Stimulated activated CD8-positive, alpha-beta memory T cell treated with anti-CD3 and anti-CD28 coated beads, Interleukin-15, amount 100 ng/mL, for 1 hour (primary cell): Measurements from ENCODE around the gene NTMT1.
A peak's percentile ranks its signal among the peaks of the same experiment; 100 is the strongest.
"Not testable (repeated sequence)": the region's sequence is repeated elsewhere in the genome, so short reads cannot be mapped to it uniquely, and the experiment has no call there.

Experiments used
- DNase-seq: peaks from one replicate; pipeline ENCODE4 v3.0.0-alpha.2; 2020; ENCODE audit warnings: low read depth

NTMT1 gene

DNA sequence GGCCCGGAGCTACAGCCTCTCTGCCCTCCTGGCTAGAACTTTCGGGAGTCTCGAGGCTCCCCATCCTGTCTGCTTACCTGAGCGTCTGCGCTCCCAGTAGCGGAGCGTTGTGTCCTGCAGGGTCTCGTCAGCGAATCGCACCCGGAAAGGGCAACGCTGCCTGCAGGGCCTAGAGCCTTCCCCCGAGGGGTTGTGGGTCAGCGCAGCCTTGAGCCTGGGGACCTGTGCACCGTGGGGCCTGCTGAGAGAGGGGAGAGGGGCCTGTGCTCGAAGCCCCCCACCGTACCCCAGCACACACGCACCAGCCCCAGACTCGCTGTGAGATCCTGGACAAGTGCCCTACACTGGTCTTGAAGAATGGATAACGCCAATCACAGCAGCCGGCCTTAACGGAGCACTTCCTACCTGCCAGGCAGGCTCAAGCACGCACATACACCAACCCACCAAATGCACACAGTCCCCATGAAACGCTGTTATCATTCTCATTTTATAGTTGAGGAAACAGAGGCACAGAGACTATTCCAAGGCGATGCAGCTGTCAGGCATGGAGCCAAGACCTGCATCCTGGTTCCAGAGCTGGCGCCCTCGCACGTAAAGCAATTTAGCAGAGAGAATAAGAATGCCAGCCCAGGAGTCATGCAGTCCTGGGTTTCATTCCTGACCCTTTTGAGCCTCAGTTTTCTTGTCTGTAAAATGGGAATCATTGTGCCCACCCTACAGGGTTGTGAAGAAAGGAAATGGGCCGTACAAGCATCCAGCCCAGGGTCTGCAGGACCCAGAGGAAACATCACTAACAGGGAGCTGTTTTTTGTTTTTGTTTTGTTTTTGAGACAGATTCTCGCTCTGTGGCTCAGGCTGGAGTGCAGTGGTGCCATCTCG lies 10.3 kb upstream of the NTMT1 start:
- DNase-seq = no peak

DNA sequence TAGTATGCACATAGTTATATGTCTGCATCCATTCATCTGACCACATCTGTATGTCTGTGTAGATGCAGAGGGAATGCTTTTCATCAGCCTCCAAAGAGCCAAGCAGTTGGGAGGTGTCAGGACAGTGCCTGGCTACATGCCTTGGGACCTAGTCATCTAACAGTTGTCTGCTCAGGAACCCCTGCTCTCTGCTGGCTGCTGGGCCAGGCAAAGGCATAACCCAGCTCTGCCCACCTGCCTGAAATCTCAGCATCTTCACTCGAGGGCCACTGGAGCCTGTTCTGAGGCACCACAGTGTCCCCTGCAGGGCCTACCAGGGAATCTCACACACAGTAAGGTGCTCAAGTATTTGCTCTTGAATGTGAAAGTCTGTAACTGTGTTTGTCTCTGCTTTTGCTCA lies 8.8 kb upstream of the NTMT1 start:
- DNase-seq = no peak

DNA sequence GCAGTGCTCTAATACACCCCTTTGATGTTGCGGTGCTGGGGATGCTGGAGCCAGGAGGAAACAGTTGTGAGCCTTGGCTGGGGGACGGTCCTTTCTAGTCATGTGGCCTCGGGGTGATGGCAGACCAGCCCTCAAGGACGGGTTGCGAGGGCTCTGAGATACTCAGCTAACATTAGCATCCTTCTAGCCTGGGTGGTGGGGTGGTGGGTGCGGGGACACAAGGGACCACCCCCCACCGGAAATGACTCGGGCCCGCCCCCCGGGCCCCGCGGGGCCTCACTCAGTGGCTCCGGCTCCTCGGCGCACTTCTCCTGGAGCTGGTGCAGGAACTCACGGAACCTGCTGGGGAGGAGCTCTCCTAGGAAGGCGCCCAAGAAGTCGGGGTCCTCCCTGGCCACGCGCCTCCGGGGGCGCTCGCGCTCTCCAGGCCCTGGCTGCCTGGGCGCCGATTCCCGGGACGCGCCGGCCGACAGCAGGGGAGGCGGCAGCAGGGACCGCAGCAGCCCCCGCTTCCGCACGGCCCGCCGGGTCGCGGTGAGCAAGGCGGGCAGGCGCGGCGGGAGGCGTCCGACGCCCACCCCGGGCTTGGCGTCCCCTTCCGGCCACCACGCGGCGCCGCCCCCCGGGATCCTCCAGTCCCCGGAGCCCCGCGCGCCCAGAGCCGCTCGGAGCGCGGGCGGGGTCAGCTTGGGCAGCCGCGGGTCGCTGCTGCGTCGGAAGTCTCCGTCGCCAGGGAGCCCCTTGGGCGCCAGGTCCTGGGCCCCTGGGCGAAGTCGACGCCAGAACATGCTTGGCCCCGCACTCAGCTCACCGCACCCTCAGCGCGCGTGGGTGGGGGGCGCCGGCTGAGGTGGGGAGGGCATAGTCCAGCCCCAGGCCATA lies 5.9 kb upstream of the NTMT1 start:
- DNase-seq = no peak

DNA sequence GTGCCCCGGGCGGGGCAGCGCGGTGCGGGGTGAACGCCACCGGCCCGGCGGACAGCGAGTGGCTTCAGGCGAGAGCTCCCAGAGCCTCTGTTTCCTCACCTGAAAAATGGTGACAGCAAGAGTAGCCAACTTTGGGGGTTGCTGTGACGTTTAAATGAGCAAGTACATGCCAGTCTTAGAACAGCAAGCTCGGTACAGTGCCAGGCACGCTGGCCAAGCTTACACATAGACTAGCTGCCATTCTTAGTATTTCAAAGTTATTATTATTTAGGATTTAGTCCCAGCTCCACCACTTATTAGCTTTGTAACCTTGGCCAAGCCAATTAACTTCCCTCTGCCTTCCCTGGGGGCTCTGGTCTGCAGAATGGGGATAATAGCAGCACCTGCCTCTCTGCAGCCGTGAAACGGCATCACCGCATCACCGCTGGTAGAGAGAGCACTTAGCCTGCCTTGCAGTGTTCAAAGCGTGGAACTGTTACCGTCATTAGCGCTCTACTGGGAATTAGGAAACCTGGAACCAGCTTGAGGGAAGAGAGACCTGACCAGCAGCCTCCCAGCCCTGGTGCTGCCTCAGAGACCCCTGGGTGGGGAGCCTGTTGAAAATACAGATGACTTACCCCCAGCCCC lies 5.2 kb upstream of the NTMT1 start, which contains the start of gene C9orf50:
C9orf50 (minus strand) TSS at position 433 of the 627 bp plus-strand sequence. CDS start 527 bp downstream, outside the sequence.
- DNase-seq = no peak

DNA sequence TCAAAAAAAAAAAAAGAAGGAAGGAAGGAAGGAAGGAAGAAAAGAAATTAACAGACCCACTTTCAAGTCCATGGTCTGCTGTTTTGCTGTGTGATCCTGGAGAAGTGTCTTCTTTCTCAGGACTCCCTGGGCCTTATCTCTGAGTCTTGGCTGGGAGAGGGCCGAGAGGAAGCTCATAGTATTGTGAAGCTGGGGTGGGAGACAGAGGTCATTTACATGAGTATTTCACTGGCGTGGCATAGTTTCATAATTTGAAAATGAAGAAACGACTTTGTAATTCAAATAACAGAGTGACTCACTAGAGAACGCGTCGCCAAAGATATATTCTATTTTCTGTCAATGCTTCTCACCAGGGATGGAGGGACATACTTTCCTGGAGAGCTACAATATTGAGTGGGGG lies 2.6 kb upstream of the NTMT1 start:
- no peak for DNase-seq

DNA sequence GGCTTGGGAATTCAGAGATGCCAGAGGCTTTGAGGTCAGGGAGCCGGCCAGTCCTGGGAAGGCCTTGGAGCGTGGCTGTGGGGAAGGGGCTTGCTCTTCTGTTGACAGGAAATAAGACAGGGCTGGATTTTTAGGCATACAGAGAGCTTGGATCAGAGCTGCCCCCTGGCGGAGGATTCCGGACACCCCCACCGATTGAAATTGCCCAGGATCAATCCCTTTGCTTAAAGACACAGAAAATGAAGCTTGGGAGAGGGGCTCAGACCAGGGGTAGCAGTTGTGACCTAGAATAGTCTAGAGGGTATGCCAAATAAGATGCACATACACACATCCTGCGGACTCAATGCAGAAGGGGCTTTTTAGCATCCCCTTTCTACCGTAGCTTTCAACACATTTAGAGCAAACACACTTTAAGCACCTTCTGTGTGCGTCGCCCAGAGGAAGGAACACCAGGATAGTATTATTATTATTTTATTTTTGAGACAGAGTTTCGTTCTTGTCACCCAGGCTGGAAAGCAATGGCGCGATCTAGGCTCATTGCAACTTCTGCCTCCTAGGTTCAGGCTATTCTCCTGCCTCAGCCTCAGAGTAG lies 1.7 kb upstream of the NTMT1 start:
- DNase-seq = peak; percentile 57

DNA sequence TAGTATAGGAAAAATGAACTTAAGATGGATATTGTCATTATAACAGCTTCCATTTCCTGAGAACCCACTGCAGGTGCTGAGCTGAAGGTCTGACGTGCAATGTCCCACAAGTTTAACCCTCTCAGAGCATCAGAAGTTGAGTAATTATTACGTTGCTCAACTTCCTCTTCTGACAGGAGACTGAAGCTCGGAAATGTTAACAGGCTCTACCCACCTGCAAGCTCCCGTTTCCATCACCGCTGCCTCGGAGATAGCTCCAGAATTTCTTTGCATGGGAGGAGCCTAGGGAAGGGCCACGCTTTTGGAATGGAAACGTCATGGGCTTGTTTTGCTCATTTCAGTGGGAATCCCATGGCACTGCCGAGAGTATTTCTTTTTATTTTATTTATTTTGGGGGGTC lies 1.0 kb upstream of the NTMT1 start:
- no peak for DNase-seq

DNA sequence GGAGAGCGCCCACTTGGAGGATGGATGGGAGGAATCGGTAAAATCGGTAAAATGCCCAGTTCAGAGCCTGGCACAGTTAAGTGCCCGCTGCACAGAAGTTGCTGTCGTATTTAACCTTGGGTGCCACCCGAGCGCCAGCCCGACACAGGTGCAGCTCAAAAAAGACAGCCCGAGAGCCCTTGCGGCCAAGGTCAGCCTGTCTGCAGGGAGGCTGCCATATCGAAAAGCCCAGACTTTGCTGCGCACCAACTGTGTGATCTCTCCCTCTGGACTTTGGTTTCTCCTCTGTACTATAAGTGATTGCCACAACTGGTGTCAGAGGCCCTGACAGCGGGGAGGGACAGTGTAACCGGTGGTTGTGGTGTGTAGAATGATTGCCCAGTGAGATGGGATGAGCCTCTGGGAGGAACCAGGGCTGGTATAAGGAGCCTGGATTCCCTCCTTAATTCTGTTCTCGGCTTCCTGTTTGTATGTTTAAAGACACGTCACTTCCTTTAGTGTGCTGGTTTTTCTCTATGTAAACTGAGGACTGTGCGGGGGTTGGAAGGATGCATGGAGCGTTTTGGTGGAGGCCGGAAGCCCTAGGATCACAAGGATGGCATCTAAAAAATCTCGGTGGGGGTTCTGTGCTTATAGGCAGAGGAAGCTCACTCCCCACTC lies 792 bp downstream of the NTMT1 start:
- DNase-seq = no peak

DNA sequence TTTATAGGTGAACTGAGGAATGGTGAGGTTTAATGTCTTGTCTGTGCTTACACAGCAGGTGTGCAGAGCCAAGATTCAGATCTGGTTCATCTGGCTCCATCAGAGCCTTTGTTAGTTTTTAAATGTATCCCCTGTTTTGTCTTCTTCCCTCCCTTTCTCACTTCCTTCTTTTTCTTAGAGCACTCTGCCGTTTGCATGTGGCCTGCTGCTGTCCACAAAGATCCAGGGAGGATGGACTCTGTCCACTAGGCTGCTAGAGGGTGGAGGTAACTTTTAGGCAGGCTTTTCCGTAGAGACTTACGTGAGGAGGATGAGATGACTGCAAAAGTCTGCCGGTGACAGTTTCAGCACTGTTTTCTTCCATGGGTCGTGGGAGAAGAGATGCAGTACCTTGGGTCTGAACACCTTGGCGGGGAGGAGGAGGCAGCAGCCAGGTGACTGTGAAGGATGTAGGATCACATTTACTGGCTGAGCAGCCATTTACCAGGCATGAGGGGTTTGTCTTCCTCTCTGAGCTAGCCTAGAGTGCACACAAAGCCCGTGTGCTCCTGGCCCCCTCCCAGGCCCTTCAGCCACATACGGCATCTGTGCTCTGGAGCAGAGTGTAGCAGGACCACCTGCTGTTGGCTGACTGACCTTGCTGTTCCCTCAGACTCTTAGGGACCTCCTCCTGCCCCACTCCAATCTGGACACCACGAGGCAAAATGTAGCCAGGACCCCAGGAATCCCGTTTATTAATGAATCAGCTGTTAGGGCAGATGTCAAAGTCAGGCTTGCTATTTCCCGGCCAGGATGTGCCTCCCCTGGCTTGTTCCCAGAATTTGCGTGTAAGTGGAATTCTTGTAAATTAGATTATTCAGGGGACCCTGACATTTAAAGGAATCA lies 1.8 kb downstream of the NTMT1 start:
- DNase-seq = no peak

DNA sequence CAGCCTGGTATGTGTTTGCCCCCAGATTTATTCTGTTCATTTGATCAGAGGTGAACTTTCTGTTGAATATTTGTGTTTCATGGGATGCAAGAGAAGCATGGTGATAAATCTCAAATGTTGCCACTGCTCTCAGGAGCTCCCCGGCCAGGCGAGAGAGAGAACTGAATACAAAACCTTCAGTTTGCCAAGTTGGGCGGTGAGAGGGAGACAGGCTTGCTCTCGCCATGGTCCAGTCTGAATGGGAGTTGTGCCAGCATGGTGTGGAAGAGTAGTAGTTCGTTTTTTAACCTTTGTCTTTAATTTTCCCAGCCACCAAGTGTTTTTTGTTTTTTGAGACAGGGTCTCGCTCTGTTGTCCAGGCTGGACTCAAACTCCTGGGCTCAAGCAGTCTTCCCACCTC lies 2.7 kb downstream of the NTMT1 start:
- no peak for DNase-seq

DNA sequence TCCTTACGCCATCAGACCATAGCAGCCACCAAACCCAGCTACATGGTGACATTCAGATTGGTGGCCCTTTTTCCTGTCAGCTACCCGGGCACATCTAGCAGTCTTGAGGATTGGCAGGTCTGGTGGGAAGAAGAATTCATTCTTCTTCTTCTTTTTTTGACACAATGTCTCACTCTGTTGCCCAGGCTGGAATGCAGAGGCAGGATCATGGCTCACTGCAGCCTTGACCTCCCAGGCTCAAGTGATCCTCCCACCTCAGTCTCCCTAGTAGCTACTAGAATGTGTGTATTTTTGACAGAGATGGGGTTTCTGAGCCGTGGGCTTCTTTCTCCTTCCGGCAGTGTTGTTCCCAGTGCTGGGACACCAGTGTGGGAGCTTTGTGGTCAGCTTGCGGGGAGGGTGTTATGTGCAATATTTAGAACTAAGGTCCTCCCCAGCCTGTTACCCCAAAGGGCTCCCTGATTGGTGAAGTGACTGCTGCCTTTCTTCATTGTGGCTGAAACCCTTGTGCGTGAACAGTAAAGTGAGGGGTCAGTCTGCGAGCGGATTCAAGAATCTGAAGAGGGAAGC lies 3.4 kb downstream of the NTMT1 start:
- no peak for DNase-seq

DNA sequence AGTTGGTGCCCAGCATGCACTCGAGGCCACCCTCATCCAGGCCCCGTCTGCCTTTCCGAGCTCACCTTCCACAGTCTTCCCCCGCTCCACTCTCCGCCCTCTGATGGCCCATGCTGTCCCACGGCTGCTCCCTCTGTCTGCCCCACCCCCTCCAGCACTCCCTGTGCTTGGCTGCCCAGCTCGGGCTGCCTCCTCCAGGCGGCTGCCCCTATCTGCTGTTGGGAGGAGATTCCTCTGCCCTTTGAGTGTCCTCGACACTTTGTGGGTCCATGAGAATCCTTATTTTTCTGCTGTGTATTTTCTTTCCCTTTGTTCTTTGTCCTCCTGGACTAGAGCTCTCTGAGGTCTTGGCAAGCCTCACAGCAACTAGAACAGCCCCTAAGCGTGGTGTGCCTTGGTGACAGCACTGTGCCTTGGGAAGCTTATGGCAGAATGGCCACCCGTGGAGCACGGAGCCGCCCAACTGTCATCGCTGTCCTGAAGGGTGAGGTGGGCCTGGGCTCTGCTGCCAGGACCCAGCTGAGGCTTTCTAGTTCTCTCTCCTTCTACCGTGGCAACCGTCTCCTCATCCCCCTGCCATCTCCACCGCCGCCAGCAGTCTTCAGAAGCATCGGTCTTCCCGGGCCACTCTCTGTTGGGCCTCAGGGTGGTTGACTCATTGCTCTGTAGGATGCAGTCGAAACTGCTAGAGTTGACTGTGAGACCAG lies 5.2 kb downstream of the NTMT1 start:
- no peak for DNase-seq

DNA sequence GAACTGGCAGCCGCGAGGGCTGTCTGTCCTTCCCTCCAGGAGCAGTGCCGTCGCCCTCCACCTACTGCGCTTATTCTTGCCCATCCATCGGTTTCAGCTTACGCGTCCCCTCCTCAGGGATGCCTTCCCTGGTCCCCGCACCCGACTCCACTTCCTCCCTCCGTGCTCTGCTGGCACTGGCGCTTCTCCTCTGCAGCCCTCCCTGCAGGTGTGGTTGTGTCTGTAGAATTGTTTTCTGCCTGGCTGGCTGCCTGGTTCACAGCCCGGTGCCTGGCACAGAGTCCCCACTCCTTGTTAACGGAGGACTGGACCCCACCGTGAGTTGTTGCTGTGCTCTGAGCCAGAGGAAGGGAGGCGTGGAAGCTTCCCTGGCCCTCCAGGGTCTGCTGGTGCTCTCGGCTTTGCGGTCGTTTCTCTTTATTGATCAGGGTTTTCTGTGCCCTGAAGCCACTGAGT lies 5.7 kb downstream of the NTMT1 start:
- no peak for DNase-seq

DNA sequence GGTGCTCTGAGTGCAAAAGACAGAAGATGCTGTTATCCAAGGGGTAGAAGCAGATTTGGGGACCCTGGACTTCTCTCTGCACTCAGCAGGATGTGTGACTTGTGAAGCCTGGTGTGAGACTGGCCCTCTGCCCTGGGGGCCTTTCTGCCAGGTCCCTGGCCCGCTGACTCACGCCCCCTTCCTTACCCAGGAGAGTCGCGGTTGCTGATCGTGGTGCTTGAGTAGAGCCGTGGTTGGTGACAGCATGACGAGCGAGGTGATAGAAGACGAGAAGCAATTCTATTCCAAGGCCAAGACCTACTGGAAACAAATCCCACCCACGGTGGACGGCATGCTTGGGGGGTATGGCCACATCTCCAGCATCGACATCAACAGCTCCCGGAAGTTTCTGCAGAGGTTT lies 6.5 kb downstream of the NTMT1 start:
- DNase-seq = no peak

DNA sequence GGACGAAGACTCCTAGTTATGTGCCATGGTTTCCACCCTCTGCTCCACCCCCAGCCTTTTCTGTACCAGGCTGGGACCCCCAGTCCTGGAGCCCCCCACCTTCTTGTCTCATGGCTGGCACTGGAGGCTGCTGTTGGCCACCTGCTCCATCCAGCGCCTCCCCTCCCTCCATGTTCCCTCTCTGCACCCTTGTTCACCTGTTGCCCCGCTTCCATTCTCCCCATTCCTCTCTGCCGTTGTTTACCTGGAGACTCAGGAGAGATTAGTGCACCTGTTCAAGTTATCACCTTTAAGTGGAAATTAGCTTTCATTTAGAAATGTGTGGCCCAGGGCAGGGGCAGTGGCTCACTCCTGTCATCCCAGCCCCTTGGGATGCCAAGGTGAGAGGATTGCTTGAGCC lies 7.2 kb downstream of the NTMT1 start:
- DNase-seq = no peak

DNA sequence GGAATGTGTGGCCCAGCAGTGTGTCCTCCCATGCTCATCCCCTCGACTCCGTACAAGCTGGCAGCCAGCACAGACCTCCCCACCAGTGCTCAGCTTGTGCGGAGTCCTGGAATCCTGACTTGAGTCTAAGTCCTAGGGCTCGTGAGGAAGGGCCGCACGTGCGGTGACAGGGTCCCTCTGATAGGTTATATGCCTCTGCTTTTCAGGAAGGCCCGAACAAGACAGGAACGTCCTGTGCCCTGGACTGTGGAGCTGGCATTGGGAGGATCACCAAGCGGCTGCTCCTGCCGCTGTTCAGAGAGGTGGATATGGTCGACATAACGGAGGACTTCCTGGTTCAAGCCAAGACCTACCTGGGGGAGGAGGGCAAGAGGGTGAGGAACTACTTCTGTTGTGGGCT lies 7.9 kb downstream of the NTMT1 start:
- no peak for DNase-seq

DNA sequence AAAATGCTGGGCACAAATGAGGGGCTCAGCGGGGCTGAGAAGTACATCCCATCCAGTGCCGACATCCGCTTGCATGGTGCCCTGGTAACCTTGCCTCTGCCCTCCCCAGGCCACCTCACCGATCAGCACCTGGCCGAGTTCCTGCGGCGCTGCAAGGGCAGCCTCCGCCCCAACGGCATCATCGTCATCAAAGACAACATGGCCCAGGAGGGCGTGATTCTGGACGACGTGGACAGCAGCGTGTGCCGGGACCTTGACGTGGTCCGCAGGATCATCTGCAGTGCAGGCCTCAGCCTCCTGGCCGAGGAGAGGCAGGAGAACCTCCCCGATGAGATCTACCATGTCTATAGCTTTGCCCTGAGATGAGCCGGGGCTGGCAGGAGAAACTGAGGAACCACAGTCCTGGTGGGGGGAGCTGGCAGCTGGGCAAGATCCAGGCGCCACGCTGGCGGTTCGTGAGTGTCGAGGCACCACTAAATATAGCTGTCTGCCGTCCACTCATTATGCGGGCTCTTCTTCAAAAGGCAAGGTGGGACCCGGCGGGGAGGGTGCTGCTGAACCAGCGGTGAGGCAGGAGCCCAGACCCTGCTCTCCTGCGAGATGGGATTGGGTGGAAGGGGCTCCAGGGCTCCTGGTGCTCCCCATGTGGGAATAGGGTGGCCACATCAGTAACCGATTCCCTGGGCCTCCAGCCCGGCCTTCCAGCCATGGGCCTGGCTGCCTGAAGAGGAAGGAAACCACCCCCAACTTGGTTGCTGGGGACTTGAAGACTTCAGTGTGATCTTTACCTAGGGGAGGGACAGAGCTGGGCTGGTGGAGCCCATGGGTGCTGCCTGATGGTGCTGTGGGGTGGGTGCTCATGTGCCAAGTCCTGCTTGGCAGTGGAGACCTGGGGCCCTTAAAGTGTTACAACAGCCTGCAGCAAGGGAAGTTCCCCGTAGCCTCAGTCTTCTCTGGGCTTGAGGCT lies 9.4 kb downstream of the NTMT1 start:
- DNase-seq = no peak

DNA sequence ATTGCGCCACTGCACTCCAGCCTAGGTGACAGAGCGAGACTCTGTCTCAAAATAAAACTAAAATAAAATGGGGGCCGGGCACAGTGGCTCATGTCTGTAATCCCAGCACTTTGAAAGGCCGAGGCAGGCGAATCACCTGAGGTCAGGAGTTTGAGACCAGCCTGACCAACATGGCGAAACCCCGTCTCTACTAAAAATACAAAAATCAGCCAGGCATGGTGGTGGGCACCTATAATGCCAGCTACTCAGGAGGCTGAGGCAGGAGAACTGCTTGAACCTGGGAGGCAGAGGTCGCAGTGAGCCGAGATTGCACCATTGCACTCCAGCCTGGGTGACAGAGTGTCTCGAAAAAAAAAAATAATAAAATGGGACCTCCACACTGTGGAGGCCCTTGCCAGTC lies 10.4 kb downstream of the NTMT1 start:
- DNase-seq = not testable (repeated sequence)
